Peyer's patch (tissue), 4 donors: ENCODE measurements around the gene PDE6A. TPM values are rescaled to one million over a fixed set of nuclear protein-coding genes. Genes with fewer than 3 reads are reported as not detected.

Source experiments
- DNase-seq, 3 donors: peaks; one replicate each; pipeline ENCODE4 v3.0.0-alpha.2; 2017 to 2019
- H3K27ac ChIP-seq, 4 donors: fragments of 200-600 bp; sonication (generic); one replicate each; pipeline ENCODE4 v1.5.1; 2016 to 2019
- H3K27me3 ChIP-seq, 2 donors: fragments of 200-600 bp; sonication (generic); one replicate each; pipeline ENCODE4 v1.5.1; 2019
- H3K36me3 ChIP-seq, 3 donors: fragments of 200-600 bp; sonication (generic); one replicate each; pipeline ENCODE4 v1.5.1; 2016 to 2019
- H3K4me1 ChIP-seq, 4 donors: fragments of 200-600 bp; sonication (generic); one replicate each; pipeline ENCODE4 v1.5.1; 2016 to 2019
- H3K4me3 ChIP-seq, 4 donors: fragments of 200-600 bp; sonication (generic); 1 replicate in 3 of 4; 2 replicates in 1 of 4; pipeline ENCODE4 v1.5.1; 2016 to 2019; ENCODE audit warnings: mild to moderate bottlenecking in 1 of 4
- H3K9me3 ChIP-seq, 4 donors: fragments of 200-600 bp; sonication (generic); one replicate each; pipeline ENCODE4 v1.5.1; 2016 to 2019; ENCODE audit warnings: mild to moderate bottlenecking in 1 of 4
- CTCF ChIP-seq, 6 experiments: fragments of 450-650 bp in 4 of 6; fragments of 200-600 bp in 2 of 6; sonication (generic) in 1 of 6; IDR thresholded peaks; one replicate each; pipeline ENCODE4 v1.5.1; 2017 to 2019; ENCODE audit warnings: antibody characterized with exemption in 6 of 6, mild to moderate bottlenecking in 3 of 6, moderate library complexity in 1 of 6
- POLR2A ChIP-seq, 2 donors: fragments of 450-650 bp; IDR thresholded peaks; one replicate each; pipeline ENCODE4 v1.5.1; 2017; ENCODE audit warnings: antibody characterized with exemption in 2 of 2, mild to moderate bottlenecking in 2 of 2, moderate library complexity in 2 of 2
- total RNA-seq, 4 donors: library from RNA; depleted of rRNA; stranded (reverse); fragments of >200 nt; gene quantifications; one replicate each; pipeline ENCODE4 v1.1.0, GENCODE V29; 2016

The PDE6A gene
- total RNA-seq, 4 donors from 2014 or later, result not detected

GRCh38 chr5:149959406-149960236 lies 15.0 kb upstream of the PDE6A start:
- DNase-seq, result peak in 1 of 3 donors; percentile 24
- no peaks in the 10 kb centered on the region for H3K36me3 ChIP-seq
- TF ChIP-seq CTCF (IDR thresholded peaks at IDR 0.05) (peak in 5 of 6 experiments; percentile 52 to 72 (median 66)), POLR2A (IDR thresholded peaks at IDR 0.05) (no peak)
- H3K9me3 ChIP-seq, result no peaks in the 10 kb centered on the region
- peaks cover 0 to 8% (median 5%) of the 10 kb centered on the region in 4 donors for H3K4me1 ChIP-seq
- peak overlapping the region; percentile 83 to 91 (median 87) for H3K27ac ChIP-seq
- no peaks in the 10 kb centered on the region for H3K27me3 ChIP-seq
- H3K4me3 ChIP-seq, result peak overlapping the region; percentile 62 to 87 (median 84)

- H3K27ac ChIP-seq, result peak overlapping the region in 1 of 4 donors; percentile 45
- no peaks in the 10 kb centered on the region for H3K36me3 ChIP-seq
- H3K4me1 ChIP-seq, result peaks cover 0 to 8% (median 5%) of the 10 kb centered on the region in 4 donors
- no peak overlapping the region for H3K4me3 ChIP-seq
- no peaks in the 10 kb centered on the region for H3K9me3 ChIP-seq
- DNase-seq, result no peak
- H3K27me3 ChIP-seq, result no peaks in the 10 kb centered on the region
- TF ChIP-seq POLR2A (IDR thresholded peaks at IDR 0.05), result no peak
These were observed 13.3 kb upstream of the PDE6A start for GRCh38 chr5:149957855-149958254.

- no peak for DNase-seq
- Histone ChIP-seq H3K4me3 (no peak overlapping the region), H3K27me3 (no peaks in the 10 kb centered on the region), H3K9me3 (no peaks in the 10 kb centered on the region), H3K36me3 (no peaks in the 10 kb centered on the region), H3K27ac (no peak overlapping the region), H3K4me1 (peaks cover 0 to 8% (median 5%) of the 10 kb centered on the region in 4 donors)
- TF ChIP-seq CTCF (IDR thresholded peaks at IDR 0.05) (no peak), POLR2A (IDR thresholded peaks at IDR 0.05) (no peak)
These were observed 12.1 kb upstream of the PDE6A start for GRCh38 chr5:149956685-149957084.

GRCh38 chr5:149954798-149955197 lies 10.2 kb upstream of the PDE6A start:
- no peak for TF ChIP-seq CTCF (IDR thresholded peaks at IDR 0.05)
- no peak for TF ChIP-seq POLR2A (IDR thresholded peaks at IDR 0.05)

DNA sequence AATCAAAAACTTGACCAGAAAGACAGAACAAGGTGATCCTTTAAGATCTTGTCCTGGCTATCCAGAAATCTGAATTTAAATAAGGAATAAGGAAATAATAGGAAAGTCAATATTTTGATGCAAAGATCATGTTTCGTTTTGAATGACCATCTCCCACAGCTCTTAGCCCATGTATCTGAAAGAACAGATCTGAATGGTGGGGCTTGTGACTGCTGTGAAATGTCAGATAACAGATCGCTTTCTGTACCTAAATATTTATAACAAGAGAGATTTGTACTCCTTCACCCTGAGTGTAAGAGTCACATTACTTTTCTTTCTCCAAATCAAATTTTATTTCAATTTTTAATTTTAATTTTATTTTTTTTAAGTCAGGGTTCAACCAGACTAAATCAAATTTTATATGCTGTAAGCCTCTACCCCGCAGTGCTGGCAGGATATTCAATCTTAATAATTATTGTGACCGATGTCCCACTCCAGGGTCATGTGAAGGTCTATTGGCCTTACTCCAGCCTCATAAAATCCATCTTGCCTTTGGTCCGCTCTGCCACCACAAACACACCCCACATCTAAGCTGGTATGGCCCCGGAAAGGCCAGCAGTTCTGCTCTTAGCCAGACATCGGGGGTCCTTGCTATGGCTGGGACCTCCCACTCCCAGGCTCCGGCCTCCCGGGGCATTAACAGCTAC lies 9.0 kb upstream of the PDE6A start:
- Histone ChIP-seq H3K36me3 (no peaks in the 10 kb centered on the region), H3K9me3 (no peaks in the 10 kb centered on the region), H3K4me1 (no peaks in the 10 kb centered on the region), H3K27me3 (no peaks in the 10 kb centered on the region), H3K4me3 (no peak overlapping the region), H3K27ac (no peak overlapping the region)
- no peak for DNase-seq
- TF ChIP-seq POLR2A (IDR thresholded peaks at IDR 0.05) (no peak), CTCF (IDR thresholded peaks at IDR 0.05) (no peak)

More at GRCh38 chr5:149954798-149955197, 10.2 kb upstream of the PDE6A start:
- Histone ChIP-seq H3K27ac (no peak overlapping the region), H3K4me1 (peaks cover 0 to 6% (median 2%) of the 10 kb centered on the region in 4 donors), H3K27me3 (no peaks in the 10 kb centered on the region), H3K9me3 (no peaks in the 10 kb centered on the region), H3K4me3 (no peak overlapping the region), H3K36me3 (no peaks in the 10 kb centered on the region)
- DNase-seq, result no peak
